HG02798 (cell line): ENCODE measurements around the gene TAS2R60.
"Not testable (repeated sequence)": the region's sequence is repeated elsewhere in the genome, so short reads cannot be mapped to it uniquely, and the experiment has no call there.

Source experiments
- ATAC-seq: cut with Tn5 transposase; IDR thresholded peaks from one replicate; pipeline ENCODE4 v1.9.1; 2021; ENCODE audit warnings: mild to moderate bottlenecking; ENCODE audit not compliant: unreplicated experiment, poor library complexity

The TAS2R60 gene, protein sequence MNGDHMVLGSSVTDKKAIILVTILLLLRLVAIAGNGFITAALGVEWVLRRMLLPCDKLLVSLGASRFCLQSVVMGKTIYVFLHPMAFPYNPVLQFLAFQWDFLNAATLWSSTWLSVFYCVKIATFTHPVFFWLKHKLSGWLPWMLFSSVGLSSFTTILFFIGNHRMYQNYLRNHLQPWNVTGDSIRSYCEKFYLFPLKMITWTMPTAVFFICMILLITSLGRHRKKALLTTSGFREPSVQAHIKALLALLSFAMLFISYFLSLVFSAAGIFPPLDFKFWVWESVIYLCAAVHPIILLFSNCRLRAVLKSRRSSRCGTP

DNA sequence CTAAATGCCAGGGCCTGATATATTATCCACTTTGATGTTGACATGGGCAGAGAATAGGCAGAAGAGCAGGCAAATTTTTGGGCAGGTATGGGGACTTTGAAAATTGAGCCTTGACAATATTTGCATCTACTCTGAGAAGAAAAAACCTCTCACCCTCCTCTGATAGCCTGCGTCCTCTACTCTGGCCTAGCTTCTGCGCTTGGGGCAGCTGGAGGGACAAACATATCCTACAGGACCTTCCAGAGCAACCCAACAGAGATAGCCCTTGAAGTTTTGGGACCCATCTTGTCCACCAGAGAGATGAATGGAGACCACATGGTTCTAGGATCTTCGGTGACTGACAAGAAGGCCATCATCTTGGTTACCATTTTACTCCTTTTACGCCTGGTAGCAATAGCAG, at the start of gene TAS2R60:
Gene TAS2R60 (plus strand): TSS at position 301 of the 400 bp plus-strand sequence. CDS start 0 bp downstream, at position 301.
- ATAC-seq = no peak

DNA sequence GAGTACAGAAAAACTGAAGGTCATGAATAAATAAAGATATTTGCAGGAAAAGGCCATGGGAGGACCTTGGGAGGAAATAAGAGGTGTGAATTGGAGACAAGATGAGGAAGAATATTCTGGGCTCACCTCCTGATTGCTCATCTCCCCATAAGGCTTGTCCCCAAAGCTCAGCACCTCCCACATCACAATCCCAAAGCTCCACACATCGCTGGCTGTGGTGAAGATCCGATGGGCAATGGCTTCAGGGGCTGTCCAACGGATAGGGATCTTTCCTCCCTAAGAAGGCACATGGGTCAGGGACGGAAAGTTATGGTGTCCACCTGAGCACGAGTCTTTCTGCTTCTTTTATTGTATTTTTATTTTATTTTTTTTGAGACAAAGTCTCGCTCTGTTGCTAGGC, 49.2 kb upstream of the TAS2R60 start:
- no peak for ATAC-seq

DNA sequence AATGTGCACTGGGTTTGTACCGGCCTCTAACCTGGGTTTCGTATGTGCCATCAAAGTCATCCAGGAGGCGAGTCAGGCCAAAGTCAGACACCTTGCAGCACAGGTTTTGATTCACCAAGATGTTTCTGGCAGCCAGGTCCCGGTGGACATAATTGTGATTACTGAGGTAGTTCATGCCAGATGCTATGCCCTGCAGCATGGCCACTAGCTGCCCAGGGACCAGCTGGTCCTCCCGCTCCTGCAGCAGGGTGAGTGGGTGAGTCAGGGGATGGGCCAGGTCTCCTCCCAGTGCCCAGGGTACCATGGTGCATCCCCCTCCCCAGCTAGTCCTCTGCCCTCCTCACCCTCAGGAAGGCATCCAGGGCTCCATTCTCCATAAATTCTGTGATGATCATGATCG, 48.5 kb upstream of the TAS2R60 start:
- ATAC-seq = no peak

DNA sequence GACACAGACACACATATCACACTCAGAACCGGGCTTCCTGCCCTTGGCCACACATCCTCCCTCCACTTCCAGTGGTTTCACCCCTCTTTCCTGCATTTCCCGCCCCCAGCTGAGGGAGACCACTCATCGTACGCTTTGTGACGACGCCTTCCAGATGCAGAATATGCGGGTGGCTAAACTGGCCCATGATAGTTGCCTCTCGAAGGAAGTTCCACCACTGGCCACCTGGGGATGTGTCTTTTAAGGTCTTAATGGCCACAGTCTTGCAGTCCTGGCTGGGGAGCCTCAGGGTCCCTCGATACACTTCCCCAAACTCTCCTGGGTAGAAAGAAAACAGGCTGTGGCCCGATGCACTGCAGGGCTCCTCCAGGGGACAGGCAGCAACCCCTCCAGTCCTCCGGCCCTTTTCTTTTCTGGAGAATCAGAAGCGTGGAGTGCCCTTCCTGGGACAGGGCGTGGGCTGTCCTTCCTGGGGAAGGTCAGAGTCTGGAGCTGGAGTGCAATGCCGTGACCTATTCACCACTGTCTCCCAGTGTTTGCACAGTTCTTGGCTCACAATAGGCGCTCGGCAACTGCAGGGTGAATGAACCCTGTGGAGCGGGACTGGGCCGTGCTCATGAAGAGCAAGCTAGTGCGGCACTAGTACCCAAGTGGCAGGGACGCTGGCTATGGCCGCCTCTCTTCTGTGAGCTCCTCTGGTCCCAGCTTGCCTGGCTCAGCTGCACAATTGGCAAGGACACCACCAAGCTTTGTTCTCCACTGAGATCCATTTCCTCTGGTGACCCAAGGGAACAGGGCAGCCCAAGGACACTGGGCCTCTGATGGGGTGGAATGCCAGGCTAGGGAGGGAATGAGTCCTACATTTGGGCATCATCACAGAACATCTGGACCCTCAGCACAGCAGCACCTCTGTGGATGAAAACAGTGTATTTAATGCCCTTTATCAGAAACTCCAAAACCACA, 47.8 kb upstream of the TAS2R60 start:
- ATAC-seq = no peak

DNA sequence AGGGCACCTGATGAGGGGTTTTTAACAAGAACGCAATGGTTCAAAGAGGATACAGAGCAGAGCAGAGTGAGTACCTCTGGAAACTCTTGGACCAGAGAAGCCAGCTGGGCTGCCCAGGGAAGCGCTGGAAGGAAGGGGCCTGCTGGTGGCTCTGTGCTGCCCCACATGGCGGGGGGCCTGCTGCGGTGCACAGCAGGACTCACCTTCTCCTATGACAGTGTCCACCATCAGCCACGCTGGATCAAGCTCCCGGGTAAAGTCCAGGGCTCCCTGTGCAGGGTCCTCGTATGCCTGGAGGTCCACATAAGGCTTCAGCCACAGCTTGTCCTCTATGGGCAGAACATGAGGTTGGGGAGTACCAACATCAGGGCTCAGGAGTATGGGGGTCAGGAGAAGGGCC, 47.1 kb upstream of the TAS2R60 start:
- no peak for ATAC-seq

DNA sequence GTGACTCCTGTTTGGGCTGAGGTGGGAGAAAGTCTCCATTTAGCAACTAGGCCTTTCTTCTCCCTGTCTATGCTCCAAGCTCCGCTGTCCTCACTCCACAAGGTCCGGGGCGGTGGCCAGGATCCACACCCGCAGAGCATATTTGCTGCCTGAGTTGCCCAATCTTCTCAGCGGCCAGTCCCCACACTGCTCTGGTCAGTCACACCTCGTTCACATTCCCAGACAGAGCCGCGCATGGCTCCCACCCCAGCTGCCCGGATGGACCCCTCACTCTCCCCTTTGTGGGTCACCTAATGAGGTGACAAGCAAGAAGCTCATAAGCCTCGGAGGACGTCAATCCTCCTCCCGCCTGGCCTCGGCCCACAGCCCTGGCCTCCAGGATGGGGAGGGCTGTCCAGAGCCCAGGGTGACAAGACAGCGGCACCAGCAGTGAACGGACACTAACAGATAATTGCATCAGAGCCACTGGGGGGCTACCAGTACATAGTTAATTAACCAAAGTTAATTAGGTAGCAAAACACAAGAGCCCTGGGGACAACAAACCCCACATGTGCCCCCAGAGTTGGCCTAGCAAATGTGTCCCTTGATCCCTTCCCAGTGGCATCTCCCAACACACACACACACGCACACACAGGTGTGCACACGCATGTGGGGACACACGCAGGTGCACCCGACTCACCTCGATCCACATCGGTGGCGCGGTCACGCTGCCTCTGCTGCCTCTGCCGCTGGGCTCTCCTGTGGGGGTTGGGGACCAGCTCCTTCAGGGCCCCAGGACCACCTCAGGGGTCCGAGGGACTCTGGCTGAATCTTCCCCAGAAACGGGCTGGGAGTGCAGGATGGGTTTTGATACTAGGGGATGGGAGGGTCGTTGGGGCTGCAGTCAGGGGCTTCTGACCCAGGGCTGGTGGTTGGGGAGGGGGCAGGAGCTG, 46.4 kb upstream of the TAS2R60 start:
- ATAC-seq = no peak

DNA sequence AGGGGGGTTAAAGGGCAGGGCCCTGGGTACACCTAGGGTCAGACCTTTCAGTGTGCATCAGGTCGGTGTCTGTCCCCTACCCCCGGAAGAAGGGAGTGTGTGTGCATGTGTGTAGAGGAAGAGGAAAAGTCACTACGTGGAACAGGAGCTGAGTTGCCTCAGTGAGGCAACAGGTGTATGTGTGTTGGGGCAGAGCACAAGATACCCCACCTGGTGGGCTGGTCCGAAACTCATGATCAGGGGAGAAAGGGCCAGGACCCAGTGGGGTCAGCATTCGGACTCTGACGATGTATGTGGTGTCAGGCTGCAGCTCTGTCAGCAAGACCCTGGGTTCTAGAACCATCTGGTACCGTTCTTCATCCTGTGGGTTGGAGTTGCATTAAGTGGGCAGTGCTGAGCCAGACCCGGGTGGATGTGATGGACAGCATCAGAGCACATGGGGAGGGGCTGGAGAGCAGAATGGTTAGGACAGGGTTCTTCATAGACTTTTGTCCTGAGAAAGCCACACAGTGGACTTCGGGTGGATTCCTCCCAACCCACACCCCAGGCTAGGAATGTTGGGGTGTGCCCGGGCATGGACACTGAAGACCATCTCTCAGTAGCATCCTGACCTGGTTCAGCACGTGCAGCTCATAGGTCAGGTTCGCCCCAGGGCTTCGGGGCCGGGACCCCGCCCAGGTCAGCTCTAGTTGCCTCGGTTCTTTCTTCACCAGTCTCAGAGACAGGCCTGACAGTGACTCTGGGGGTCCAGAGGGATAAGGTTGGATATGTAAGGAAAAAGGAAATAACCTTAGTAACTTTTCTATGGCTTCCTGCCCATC, 45.3 kb upstream of the TAS2R60 start:
- ATAC-seq = no peak

DNA sequence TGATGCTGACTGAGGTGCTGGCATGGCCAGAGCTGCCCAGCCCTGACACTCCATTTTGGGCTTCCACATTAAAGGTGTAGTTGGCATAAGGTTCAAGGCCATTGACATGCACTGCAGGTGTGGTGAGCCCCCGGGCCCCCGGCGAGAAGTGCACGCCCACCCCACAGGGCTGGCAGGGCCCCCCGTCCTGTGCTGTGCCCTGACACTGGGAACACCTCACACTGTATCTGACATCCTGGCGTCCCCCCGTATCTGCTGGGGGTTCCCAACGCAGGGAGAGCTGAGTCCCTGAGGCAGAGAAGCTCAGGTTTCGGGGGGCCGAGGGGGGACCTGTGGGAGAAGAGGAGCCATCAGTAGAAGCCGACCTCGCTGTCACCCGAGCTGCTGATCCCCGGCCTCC, 44.6 kb upstream of the TAS2R60 start:
- ATAC-seq = no peak

DNA sequence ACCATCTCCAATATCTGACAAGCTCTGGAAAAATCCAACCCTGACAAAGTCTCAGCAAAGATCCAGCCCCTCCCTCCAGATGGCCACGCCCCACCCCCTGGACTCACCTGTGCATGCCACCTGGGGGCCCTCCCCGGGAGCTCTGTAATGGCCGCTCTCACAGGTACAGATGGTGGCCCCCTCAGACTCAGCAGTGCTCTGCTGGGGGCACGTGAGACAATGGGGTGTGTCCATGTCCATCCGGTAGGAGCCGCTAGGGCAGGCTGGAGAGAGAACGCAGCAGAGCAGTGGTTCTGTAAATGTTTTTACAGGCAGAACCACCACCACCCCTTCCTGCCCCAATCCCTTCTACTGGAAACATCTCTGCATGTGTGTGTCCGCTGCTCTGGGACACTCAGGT, 44.1 kb upstream of the TAS2R60 start:
- no peak for ATAC-seq

DNA sequence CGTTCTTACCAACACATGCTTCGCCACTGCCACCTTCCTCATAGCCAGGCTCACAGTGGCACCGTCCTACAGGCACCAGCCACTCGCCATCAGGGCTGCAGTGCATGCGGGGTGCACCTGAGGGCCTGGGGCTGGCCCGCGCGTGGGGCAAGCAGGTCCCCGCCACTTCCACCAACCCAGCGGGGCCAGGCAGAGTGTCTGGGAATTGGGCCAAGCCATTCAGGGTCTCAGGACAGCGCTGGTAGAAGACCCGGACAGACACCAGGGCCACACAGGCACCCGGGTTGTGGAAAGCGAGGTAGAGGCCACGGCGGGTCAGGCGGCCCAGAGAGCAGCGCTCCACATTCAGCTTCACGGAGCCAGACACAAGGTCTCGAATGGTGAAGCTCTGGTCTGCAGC, 43.6 kb upstream of the TAS2R60 start:
- no peak for ATAC-seq

DNA sequence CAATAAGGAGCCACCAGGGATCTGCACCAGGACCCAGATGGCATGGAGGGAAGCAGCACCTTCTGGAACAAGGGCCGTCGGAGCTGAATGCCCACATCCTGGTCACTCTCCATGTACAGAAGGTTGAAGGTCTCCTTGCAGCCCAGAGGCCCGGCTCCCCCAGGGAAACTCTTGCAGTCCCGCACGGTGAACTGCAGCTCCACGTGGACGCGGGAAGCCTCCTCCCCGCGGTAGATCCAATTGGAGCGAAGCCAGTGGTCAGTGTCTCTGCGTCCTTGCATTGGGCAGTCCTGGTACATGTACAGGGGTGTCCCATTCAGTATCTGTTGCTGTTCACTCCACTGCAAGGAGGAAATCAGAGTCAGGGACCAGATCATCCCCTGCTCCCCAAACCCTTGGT, 42.0 kb upstream of the TAS2R60 start:
- no peak for ATAC-seq

DNA sequence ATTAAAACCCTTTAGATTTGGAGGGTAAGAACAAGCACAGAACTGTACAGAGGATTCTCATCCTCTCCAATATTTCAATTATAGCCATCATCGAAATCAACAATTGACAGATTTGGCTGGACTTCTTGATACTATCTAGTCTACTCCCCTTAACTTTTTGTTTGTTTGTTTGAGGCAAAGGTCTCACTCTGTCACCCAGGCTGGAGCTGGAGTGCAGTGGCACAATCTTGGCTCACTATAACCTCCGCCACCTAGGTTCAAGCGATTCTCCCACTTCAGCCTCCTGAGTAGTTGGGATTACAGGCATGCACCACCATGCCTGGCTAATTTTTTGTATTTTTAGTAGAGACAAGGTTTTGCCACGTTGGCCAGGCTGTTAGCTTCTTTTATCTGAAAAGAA, 41.0 kb upstream of the TAS2R60 start:
- not testable (repeated sequence) for ATAC-seq

DNA sequence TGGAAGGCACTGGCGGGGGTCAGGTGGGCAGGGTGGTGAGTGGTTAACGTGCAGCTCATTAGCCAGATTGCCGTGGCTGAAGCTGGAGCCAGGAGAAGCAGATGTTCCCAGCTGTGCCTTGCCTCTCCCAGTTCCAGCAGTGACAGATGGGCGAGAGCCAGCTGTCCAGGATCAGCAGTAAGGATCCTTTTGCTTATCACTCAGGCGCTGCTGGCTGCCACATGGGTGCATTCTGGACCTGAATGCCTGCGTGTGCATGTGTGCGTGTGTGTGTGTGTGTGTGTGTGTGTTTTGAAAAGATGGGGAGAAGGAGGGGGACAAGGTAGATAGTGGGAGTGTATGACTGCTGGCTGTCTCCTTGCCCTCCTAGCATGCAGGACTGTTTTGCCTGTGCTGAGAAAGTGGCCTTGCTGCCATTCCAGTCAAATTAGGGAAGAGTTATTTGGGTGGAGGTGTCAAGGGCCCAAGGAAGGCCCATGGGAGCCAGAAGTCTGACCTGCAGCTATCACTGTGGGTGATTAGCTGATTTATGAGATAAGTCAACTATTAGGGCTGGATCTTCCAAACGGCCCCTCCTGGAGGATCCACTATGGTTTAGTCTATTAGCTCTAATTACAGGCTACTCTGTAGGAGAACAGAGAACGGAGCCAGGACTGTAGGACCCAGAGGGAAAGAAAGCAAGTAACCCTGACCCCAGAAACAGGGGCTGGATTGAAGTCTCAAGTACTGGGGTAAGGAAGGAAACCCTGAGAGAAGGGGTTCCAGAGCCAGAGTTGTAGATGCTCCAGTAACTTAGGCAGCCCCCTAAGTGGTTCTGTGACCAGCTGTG, 37.9 kb upstream of the TAS2R60 start:
- ATAC-seq = no peak

DNA sequence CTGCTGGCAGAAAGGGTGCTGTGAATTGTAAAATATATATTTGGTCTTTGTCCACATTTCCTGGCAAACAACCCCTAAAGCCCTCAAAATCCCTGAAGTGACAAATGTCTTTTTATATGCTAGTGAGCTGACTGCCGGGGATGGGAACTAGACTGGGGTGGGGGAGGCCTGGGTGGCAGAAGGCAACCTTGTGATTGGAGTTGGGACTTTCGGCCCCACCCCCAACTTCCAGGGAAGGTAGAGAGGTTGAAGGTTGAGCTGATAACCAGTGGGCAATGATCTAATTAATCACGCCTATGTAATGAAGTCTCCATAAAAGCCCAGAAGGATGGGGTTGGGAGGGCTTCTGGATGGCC, 37.3 kb upstream of the TAS2R60 start:
- ATAC-seq = no peak

DNA sequence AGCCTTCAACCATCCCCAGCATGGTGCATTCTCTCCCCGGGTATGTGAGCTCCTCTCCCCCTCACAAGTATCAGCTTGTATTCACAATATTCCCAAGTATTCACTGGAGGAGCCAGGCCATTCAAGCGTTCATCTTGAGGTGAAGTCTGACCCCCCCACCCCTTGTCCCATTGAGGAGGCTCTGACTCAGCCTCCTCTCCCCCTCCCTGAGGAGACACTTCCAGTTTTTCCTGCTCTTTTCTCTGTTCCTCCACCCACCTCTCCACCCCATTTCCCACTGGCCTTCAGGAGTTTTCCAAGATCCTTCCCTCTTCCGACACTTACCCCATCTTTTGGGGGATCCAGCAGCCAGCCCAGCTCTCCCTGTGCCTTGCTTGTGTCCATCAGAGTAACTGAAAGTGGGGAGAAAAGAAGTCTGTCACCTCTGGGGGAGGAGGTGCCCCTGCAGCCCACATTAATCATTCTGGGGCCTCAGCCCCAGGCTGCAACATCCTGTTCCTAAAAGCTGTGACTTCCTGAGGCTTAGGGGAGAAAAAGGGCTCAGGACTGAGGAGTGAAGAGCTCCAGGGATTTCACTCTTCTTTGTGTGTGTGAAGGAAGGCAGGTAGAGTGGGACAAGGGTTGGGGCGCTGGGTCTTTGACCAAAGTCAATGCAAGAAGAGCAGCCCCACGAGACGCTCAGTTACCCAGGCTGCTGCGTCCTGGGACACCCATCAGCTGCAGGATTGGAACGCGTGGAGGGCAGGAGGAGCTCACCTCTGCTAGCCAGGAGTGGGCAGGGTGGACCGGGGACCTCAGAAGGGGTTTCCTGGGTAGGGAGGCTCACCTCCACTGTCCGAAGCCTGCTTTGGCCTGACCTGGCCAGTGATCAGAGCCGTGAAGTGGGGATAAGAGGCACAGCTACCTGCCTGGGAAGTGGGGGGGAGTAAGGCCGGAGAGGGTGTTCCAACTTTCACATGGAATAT, 35.7 kb upstream of the TAS2R60 start:
- ATAC-seq = no peak

DNA sequence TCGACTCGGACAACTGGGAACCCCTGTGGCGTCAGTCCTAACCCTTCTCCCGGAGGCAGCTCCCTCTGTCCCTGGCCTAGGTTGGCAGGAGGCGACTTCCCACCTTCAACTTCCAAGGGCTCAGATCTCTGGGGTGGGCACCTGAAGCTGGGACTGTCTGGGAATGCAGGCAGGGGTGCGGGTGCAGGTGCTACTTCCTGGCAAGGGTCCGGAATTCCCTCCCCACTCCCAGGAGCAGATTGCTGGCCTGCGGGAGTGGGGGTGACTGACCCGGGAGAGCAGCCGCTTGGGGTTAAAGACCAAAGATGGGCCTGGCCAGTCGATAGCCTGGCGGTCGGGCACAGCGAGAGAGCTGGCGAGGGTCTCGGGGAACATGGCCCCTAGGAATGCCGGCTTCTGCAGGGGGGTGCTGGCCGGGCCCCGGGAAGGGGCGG, 35.0 kb upstream of the TAS2R60 start:
- no peak for ATAC-seq

DNA sequence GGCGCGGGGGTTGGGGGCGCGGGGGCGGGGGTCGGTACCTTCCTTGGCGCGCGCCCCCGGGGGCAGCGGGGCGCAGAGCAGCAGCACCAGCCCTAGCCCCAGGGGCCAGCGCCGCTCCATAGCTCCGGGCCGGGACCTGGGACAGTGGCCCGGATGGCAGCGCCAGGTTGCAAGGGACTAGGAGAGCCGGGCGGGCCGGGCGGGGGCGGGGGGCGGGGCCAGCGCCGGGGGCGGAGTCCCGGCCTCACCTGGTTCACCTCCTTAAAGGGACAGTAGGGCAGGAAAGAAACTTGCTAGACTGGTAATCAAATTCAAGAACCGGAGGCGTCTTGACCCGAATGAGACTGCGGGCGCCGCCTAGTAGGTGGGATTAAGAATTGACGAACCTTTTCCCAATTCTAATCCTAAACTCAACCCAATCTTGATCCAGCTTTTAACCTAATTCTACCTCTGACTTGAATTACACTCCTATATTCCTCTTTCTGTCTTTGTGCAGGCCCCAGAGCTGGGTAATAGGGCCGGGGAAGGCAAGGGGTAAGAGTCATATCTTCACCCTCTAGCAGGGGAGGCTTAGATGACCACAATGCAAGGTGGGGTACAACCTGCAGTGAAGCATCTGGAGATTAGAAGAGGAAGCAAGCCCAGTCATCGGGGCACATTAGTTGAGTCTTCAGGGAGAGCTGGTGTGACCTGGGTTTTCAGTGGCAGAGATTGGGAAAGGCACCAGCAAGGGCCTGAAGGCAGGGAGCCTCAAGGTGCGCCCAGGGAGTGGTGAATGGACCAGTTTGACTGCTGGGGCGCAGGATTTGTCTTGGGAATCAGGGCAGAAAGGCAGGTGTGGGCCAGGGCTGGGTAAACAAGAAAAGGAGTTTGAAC, 34.3 kb upstream of the TAS2R60 start, which contains the start of gene EPHA1:
Gene EPHA1 (minus strand): TSS at position 171 of the 876 bp plus-strand sequence. CDS start 51 bp downstream, at position 120.
- peak; percentile 43 for ATAC-seq
